ENCODE data around the gene STIP1.

DNA sequence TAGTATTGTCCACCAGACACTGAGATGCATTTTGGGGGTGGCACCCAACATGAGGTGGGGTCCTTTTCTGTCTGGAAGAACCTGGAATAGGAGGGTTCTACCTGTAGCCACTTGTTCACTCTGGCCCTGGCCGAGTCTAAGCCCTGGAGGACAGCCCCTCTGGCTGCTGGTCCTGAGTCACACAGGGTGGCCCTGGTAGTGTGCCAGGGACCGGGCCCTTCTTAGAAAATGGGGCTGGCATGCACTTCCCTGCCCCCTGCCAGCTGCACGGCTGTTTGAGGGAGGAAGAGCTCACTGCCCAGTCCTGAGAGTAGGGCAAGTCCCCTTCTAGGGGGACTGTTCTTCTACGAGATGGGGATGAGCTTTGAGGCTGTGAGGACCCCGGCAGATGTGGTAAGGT is 67.5 kb downstream of the STIP1 start:
- TF ChIP-seq POLR2A (IDR thresholded peaks at IDR 0.05; ENCODE audit: low read depth, low read length) (no peak), YY1 (IDR thresholded peaks at IDR 0.05; ENCODE audit: low read depth, low read length) (no peak), EZH2 (IDR thresholded peaks at IDR 0.05; ENCODE audit: borderline replicate concordance, control insufficient read depth, low read depth, low read length) (no peak), LARP7 (IDR thresholded peaks at IDR 0.05) (no peak)

All from GM12878 (cell line).